Hematopoietic multipotent progenitor cell treated with erythropoietin and hydrocortisone succinate and interleukin-3 and kit ligand, for 4 days (in vitro differentiated cells): Measurements from ENCODE around the gene GREM1.

ENCODE experiments used
- DNase-seq: peaks from one replicate; pipeline ENCODE4 v3.0.0-alpha.2; 2015

GREM1 gene

DNA sequence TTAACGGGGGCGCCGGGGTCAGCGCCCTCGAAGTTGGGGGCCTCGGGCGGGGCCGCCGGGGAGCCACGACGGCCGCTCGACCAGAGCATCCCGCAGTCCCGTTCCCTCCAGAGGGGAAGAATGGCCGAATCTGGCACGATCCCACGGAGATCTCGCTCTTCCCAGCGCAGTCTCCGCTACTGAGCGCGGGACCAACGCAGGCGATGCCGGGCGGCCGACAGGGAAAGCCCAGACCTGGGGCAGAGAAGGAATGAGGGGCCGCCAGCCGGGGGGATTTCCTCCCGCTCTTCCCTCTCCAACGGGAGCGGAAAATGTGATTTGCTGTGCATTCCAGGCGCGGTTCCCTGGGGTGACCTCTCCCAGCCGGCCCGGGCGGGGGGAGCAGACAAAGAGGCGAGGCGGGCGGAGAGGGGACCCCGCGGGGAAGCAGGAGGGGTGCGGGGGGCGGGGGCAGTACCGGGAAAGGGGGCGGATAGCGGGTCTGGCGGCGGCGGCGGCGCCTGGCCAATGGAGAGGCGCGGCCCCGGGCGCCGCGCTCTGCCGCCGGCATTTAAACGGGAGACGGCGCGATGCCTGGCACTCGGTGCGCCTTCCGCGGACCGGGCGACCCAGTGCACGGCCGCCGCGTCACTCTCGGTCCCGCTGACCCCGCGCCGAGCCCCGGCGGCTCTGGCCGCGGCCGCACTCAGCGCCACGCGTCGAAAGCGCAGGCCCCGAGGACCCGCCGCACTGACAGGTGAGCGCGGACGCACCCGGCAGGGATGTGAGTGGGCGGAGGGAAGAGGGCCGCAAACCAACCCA, at the start of gene GREM1:
Gene GREM1, plus strand, starts transcription at position 579 of the 801 bp plus-strand sequence. CDS start 12,687 bp downstream, outside the sequence.
- DNase-seq: no peak

GRCh38 chr15:32668942-32669341, 48.9 kb upstream of the GREM1 start:
- no peak for DNase-seq

GRCh38 chr15:32669896-32670611, 47.8 kb upstream of the GREM1 start:
- peak; percentile 18 for DNase-seq

- DNase-seq: no peak
Measured at GRCh38 chr15:32670623-32671022, 47.2 kb upstream of the GREM1 start.

GRCh38 chr15:32671339-32672325, 46.2 kb upstream of the GREM1 start:
- DNase-seq: no peak

DNA sequence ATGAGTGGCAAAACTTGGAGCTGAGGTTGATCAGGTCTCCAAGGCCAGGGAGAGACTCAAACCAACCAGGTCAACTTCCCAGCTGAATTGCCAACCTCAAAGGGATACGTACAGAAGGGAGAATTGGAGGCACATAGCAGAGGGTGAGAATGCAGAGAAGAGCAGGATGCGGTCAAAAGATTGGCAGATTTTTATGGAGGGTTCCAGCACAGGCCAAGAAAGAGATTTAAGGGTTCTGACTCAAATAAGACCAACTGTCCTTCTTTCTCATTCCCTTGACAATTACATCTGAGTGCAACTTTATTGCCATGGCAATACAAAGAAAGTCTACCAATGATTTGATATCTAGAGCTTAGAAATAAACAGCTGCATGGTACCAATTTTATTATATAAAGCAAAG, 43.1 kb upstream of the GREM1 start:
- no peak for DNase-seq

DNA sequence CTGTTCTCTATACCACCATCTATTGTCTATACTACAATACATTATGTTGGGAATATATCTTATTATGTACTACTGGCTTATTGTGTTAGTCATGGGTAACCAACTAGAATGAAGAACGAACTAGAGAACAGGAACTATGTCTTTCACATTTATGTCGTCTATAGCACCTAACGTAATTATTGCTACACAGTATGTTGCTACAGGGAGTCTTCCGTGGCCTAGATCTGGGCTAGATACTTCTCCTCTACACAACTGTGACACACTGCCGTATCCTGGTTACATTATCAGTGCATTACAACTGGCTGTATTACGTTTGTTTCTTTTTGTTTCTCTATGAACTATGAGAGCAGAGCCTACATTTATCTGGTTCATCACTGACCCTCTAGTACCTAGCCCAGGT, 42.3 kb upstream of the GREM1 start:
- no peak for DNase-seq

DNA sequence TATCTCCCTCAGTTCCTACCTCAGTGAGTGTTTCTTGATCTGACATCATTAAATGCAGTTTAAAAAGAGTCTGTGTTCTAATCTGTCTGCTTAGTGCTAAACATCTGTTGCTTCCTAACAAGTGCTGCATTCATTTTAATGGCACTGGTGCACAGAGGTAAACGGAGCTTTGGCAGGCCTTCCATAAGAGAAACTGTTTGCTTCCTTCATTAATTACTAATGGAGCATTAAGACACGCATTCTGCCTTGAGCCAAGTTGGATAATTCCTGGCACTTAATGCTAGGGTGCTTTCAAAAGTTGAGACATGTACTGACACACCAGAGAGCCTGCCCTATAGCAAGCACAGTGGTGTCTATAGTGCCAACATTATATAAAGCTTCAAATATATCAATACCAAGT, 41.6 kb upstream of the GREM1 start:
- no peak for DNase-seq

- DNase-seq: no peak
Measured at GRCh38 chr15:32677238-32677750, 40.5 kb upstream of the GREM1 start.

DNA sequence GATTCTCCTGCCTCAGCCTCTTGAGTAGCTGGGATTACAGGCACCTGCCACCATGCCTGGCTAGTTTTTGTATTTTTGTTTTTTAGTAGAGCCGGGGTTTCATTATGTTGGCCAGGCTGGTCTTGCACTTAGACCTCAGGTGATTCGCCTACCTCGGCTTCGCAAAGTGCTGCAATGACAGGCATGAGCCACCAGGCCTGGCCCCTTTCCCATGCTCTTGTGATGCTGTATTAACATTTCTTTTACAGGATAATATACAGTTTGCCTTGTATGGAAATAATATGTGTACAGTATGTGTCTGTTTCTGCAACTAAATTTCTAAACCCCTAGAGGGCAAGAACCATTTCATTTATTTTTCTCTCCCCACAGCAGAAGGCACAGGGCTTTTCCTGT, 38.5 kb upstream of the GREM1 start:
- DNase-seq: no peak

GRCh38 chr15:32682569-32682968, 35.2 kb upstream of the GREM1 start:
- no peak for DNase-seq

DNA sequence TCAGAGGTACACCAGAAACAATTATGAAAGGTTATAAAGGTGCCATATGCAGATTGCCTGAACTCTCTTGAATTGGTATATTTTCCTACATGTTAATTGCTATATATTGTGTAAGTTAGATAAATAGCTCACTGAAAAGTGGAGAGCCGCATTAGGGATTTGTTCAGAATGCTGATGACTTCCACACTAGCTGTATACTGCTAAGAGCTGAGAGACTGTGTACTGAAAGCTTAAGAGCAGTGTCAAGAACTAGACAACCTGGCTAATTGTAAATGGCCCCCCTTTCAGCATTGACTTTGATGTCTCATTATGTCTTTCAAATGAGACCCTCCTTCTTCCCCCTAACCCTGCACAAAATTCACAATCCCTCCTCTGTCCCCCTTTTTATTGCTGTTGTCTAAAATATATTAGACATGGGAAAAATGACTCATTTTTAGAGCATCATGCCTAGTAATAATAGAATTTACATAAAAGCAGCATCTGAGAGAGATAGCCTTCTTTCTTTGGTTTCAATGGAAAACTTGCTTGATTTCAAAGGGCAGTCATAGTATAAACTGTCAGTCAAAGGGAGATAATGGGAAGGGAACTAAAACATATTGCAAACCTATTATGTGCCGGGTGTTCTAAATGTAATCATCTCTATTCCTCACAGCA, 34.7 kb upstream of the GREM1 start:
- DNase-seq: no peak

GRCh38 chr15:32683906-32684584, 33.8 kb upstream of the GREM1 start:
- DNase-seq: peak; percentile 46

GRCh38 chr15:32685576-32685975, 32.2 kb upstream of the GREM1 start:
- no peak for DNase-seq

GRCh38 chr15:32687556-32687955, 30.2 kb upstream of the GREM1 start:
- no peak for DNase-seq

DNA sequence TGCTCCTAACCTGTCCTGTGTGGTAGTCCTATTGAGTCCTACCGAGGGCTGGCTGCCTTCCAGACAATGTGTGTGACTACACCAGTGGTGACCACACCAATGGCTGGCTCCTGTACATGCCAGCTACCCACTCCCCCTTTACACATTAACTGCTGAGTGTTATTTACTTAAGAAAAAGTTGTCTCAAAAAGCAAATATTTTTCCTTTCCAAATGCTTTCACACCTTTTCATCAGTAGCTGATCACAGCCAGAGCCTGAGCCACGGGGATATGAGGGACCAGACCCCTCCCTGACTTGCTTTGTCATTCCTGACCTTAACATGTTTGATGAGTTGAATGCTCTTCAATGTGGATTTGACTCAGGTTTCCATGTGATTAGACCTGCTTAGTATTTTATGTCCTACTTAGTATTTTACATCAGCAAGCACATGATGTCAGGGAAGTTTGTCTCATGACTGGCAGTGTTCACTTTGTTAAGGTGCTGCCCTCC, 29.6 kb upstream of the GREM1 start:
- no peak for DNase-seq

- no peak for DNase-seq
Measured at GRCh38 chr15:32690941-32691688, 26.7 kb upstream of the GREM1 start.

GRCh38 chr15:32691689-32692038, 26.1 kb upstream of the GREM1 start:
- DNase-seq: no peak

DNA sequence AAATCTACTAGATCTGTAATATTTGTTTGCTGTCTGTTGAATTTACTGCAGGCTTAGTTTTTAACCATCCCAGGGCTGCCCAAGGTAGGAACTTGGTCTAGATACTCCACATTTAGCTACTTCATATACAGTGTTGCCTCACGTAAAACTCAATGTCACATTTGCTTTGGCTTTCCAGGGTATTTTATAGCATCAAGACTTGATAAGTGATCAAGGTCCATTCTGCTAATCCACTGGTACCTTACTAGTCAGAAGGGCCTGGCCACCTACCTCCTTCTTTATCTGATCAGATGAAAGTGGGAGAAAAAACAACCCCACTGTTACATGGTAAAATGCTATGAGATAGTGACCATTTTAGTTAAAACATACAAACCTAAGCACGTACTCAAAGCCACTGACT, 25.5 kb upstream of the GREM1 start:
- no peak for DNase-seq

DNA sequence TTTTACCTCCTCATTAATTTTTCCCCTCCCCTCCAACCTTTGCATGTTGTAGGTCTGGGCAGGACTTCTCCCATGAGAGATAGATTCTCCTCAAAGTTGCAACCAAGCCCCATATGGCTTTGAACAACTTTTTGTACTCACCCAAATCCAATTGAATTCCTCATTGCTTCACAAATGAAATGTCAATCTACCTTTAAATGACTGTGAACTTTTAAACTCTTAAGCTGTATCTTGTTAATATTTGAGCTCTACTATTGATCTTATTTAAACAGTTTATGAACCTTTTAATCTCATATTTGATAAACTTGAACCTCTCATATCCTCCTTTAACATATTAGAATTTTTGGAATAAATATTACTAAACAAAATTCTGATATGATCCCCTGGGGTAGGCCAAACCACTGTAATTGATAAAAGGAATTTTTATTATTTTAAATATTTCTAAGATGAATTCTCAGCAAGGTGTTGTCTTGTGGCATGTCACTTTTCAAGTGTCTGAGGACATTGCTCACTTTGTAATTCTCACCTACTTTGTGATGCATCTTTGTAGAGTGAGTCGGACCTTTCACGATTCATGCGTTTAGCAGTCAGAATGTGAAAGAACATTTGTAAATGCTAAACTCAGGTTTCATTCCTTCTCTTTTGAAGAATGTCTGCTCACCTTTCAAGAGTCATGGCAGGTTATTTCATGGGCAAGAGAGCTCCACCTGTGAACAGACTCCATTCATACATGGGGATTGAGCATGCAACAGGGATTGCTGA, 23.4 kb upstream of the GREM1 start:
- DNase-seq: no peak
